HUES64 (cell line): Measurements from ENCODE around the gene TXNRD3.

ENCODE experiments used
- H3K27ac ChIP-seq: 2 replicates; pipeline ENCODE4 v1.7.0; 2013; ENCODE audit warnings: low read depth, low read length, inconsistent platforms
- H3K27me3 ChIP-seq: 2 replicates; pipeline ENCODE4 v1.6.1; 2013; ENCODE audit warnings: mild to moderate bottlenecking, low read length; ENCODE audit not compliant: insufficient read depth
- H3K36me3 ChIP-seq: 2 replicates; pipeline ENCODE4 v1.6.1; 2013; ENCODE audit warnings: mild to moderate bottlenecking, low read length; ENCODE audit not compliant: insufficient read depth
- H3K4me1 ChIP-seq: 2 replicates; pipeline ENCODE4 v1.6.1; 2013; ENCODE audit warnings: mild to moderate bottlenecking, low read length, moderate library complexity; ENCODE audit not compliant: insufficient read depth
- H3K4me3 ChIP-seq: 2 replicates; pipeline ENCODE4 v1.5.1; 2013; ENCODE audit warnings: mild to moderate bottlenecking, low read length, moderate library complexity
- H3K9ac ChIP-seq: 2 replicates; pipeline ENCODE4 v1.6.1; 2013; ENCODE audit warnings: mild to moderate bottlenecking, low read depth, low read length
- H3K9me3 ChIP-seq: 2 replicates; pipeline ENCODE4 v1.6.1; 2013; ENCODE audit warnings: low read depth, low read length; ENCODE audit not compliant: insufficient read depth
- WGBS: fragments of 150-250, 120-280 bp; methylation state at CpG from one replicate; pipeline ENCODE4 v1.1.7; 2013; ENCODE audit warnings: missing lambda C conversion rate; 5-methylcytosine and 5-hydroxymethylcytosine counted together

The TXNRD3 gene

DNA sequence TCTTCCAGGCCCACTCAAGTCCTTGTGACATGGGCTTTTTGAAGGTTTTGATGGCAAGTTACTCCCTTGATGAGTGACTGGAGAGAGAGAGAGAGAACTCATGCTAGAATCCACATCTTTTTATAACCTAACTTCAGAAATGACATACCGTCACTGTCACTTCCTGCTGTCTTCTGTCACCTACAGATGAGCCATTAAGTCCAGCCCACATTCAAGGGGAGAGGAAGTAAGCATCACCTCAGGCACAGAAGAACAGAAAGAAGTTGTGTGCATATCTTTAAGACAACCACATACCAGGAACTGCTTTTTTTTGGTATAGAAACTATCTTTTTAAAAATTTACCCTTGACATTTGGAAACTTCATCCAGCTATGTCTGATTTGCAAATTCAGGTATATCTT, 16.6 kb upstream of the TXNRD3 start:
- Histone ChIP-seq H3K4me1 (no peaks in the 10 kb centered on the region), H3K27me3 (0 out of 2 replicates have a peak, but pooled peaks cover 1% of the 10 kb centered on the region), H3K36me3 (no peaks in the 10 kb centered on the region), H3K9ac (no peak overlapping the region), H3K27ac (no peak overlapping the region), H3K9me3 (peaks cover 12% of the 10 kb centered on the region), H3K4me3 (no peak overlapping the region)
- 58% methylated on average over 1 of the region's 1 CpG for WGBS

DNA sequence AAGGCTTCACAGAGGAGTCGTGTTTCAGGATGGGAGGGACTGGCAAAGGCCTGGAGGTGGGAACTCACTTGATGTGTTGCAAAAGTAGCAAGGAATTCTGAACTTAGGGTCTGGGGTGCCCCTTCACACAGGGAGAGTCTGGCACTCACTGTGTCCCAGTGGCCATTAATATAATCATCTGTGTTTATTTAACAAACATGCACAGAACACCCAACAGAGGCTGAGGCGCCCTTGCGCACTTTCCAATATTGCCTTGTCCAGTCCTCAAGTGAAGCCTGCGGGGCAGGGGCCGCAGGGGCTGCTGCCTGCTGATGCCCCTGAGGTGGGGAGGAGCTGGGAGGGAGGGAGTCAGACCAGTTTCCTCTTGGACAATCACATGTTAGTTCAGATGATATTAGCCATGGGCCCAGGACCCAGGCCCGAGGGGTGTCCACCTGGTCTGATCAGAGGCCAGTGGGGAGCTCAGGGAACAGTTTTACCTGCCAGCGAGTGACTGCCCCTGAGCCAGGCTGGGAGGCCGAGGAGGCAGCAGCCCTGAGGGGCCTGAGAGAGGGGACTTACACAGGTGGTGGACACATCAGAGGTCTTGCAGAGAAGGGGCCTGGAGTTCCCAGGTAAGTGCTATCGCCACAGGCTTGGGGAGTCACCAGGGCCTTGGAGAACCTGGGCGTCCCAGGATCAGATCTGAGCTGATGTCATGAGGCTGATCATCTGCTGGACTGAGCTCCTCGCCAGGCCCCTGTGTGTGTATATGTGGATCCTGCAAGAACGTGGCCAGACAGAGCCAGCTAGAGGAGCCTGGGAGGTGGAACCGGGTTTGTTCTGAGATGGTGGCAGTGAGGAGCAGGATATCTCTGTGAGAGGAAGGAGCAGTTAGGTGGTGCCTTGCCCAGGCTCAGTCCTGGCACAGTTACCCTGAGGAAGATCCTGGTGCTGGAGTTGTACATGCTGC, 13.8 kb upstream of the TXNRD3 start:
- no peaks in the 10 kb centered on the region for H3K27me3 ChIP-seq
- H3K9ac ChIP-seq: no peak overlapping the region
- H3K9me3 ChIP-seq: peaks cover 2% of the 10 kb centered on the region
- H3K36me3 ChIP-seq: no peaks in the 10 kb centered on the region
- no peaks in the 10 kb centered on the region for H3K4me1 ChIP-seq
- H3K4me3 ChIP-seq: no peak overlapping the region
- whole genome bisulfite sequencing: 91% methylated on average over 13 of the region's 13 CpGs
- H3K27ac ChIP-seq: no peak overlapping the region

DNA sequence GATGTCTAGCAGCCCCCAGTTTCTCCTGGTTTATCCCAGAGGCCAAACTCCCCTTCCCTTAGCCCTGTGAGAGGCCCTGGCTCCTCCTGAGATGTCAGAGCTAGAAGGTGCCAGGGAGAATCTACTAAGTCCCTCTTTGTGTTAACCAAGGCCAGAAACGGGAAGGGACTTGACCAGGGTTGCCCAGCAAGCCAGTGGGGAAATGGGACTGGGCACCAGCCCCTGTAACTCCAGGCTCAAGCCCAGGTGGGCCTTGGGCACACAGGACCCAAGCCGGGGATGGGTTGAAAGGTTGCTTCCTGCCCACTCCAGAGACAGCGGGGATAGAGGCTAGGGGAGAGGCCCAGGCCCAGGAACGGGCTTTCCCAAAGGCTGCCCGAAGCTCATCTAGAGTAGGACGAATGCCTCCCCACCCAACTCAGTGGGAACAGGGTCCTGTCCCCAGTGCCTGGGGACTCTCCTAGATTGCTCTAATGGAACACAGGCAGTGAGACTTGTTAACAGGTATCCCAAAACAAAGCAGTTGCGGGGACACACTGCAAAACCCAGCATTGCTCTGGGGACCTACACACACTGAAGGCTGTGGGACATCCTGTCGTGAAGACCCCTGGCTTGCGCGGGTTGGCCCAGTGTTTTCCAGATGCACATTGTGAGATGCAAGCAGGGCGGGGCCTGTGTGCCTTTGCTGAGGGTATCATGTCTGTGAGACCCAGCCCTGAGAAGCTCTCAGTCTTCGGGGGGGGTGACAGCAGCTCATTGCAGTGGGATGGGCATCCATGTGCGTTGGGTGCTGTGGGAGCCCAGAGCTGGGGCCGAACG, 12.9 kb upstream of the TXNRD3 start:
- WGBS: 88% methylated on average over 15 of the region's 15 CpGs
- Histone ChIP-seq H3K36me3 (no peaks in the 10 kb centered on the region), H3K27ac (no peak overlapping the region), H3K9me3 (no peaks in the 10 kb centered on the region), H3K4me3 (no peak overlapping the region), H3K9ac (no peak overlapping the region), H3K27me3 (no peaks in the 10 kb centered on the region), H3K4me1 (no peaks in the 10 kb centered on the region)

DNA sequence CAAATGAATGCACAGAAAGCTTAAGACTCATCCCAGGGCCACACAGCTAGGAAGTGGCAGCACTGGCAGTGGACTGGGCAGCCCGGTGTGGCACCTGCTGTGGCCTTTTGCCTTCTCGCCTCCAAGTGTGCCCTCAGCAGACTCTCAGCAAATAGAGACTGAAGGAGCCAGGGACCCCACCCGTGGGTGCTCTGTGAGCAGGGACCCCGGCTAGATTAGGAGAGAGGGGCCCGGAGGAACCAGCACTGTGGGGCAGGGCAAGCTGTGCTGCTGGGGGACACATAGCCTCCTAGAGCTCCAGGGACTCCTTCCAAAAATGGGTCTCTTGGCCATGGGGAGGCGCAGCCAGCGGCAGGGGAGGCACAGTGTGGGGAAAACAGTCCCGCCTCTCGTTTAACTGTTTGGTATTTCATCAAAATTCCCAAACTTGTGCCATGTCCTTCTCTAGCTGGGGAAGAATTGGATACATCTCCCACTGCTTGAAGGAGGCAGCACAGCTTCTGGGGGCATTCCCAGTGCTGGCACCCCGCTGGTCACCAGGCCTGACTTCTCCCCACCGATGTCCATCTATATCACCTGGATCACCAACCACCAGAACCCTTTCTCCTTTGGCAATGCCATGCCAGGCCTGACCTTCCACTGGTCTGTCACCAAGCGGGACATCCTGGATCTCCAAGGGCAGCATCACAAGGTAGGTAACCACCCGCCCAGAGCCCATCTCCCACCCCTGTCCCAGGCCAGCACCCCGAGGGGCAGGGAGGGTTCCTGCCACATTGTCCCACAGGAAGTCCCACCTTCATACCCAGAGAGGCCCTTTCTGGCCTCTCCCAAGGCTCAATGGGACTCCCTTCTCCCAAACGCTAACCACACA, 12.0 kb upstream of the TXNRD3 start:
- no peaks in the 10 kb centered on the region for H3K36me3 ChIP-seq
- no peaks in the 10 kb centered on the region for H3K9me3 ChIP-seq
- no peak overlapping the region for H3K9ac ChIP-seq
- no peaks in the 10 kb centered on the region for H3K27me3 ChIP-seq
- WGBS: 95% methylated on average over 15 of the region's 15 CpGs
- H3K27ac ChIP-seq: no peak overlapping the region
- H3K4me3 ChIP-seq: no peak overlapping the region
- H3K4me1 ChIP-seq: no peaks in the 10 kb centered on the region

DNA sequence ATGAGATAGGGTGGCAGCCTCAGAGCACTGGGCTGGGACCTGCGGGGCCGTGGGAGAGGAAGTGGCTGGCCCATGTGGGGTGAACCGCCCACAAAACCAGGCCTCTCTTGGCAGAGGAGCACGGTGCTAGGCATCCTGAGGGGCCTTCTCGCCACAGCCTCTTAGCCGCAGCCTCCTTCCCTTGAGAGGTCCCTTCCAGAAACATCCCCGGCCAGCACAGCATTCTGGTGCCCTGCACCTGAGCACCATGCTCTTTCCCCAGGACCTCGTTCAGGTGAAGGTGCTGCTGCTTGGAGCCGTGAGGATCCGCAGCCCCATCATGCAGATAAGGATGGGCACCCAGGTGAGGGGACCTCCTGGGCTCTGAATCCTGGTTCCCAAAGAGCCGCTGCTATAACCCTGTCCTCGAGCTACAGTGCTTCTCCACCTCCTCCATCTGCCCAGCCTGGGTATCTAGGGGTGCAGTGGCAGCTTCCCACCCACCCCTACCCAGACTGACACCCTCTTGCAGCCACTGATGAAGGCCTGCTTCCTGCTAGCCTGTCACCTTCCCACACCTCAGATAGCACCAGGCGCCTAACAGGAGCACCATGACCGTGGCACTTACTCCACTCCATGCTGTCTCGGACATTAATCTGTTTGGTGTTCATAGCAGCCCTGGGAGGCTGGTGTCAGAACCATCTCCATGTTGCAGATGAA, 11.2 kb upstream of the TXNRD3 start:
- Histone ChIP-seq H3K36me3 (no peaks in the 10 kb centered on the region), H3K9ac (no peak overlapping the region), H3K4me3 (no peak overlapping the region), H3K27me3 (no peaks in the 10 kb centered on the region), H3K9me3 (no peaks in the 10 kb centered on the region), H3K27ac (no peak overlapping the region), H3K4me1 (no peaks in the 10 kb centered on the region)
- 93% methylated on average over 15 of the region's 15 CpGs for WGBS

DNA sequence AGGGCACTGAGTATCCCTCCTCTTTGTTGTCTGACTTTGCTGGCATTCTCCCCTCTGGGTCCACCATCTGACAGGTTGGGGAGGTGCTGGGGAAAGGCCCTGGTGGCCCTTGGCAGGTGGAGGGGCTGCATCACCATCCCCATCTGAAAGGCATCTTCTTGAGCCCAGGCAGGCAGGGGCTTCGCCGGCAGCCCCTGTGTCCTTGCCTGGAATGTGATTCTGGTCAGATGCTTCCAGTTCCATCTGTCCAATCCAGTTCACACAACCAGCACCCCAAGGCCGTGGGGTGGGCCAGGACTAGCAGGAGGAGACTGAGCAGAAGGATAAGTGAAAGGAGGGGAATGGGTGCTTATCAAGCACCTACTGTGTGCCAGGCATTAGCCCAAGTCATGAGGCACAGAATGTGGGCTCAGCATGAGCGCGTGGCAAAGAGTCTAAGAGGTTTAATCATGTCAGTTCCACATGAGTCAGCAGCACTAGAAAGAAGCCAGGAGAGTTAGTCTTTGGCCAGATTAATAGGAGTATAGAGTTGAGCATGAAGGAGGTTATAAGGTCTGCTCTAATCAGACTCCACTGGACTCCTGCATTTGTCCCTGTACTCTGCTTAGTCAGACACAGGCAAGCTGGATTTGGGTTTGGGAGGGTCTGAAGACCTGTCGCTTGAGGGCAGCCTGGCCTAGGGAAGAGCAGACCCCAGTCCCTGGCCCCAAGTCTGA, 10.5 kb upstream of the TXNRD3 start:
- H3K36me3 ChIP-seq: no peaks in the 10 kb centered on the region
- no peaks in the 10 kb centered on the region for H3K27me3 ChIP-seq
- no peak overlapping the region for H3K9ac ChIP-seq
- H3K9me3 ChIP-seq: no peaks in the 10 kb centered on the region
- no peaks in the 10 kb centered on the region for H3K4me1 ChIP-seq
- no peak overlapping the region for H3K27ac ChIP-seq
- H3K4me3 ChIP-seq: no peak overlapping the region
- 91% methylated on average over 6 of the region's 6 CpGs for WGBS

DNA sequence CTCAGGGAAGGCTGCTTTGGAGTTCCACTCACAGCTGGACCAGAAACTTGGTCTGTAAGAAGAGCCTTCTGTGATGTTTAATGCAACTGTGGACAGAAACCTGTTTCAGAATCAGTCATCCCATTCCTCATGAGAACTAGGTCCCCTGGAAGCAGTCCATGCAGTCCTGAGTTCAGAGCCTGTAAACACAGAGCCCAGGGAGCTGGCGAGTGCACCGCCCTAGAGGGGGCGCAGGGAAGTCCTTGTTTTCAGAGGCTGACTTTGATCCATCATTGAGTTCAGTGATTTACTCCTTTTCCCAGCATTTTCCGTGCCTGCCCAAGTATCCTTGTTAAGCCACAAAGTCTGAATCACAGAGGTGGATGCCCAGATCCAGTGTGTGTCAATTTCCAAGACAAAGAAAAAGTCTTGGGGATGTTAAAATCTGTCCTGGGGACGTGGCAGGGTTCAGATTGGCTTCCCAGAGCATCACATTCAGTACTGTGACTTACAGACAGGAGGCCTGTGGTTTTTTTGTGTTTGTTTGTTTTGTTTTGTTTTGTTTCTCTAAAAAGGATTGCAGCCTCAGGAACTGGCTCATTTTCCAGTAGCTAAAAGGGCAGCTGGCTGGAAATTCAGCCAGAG, 9.8 kb upstream of the TXNRD3 start:
- Histone ChIP-seq H3K27ac (no peak overlapping the region), H3K4me3 (no peak overlapping the region), H3K36me3 (no peaks in the 10 kb centered on the region), H3K27me3 (no peaks in the 10 kb centered on the region), H3K9me3 (no peaks in the 10 kb centered on the region), H3K9ac (no peak overlapping the region), H3K4me1 (no peaks in the 10 kb centered on the region)
- 66% methylated on average over 5 of the region's 5 CpGs for WGBS

GRCh38 chr3:126663750-126664149, 8.8 kb upstream of the TXNRD3 start:
- WGBS: 85% methylated on average over 8 of the region's 8 CpGs
- no peaks in the 10 kb centered on the region for H3K27me3 ChIP-seq

GRCh38 chr3:126663257-126663656, 8.3 kb upstream of the TXNRD3 start:
- H3K27ac ChIP-seq: no peak overlapping the region
- no peaks in the 10 kb centered on the region for H3K9me3 ChIP-seq
- no peak overlapping the region for H3K9ac ChIP-seq
- H3K27me3 ChIP-seq: no peaks in the 10 kb centered on the region
- H3K36me3 ChIP-seq: no peaks in the 10 kb centered on the region
- 88% methylated on average over 4 of the region's 4 CpGs for WGBS
- H3K4me3 ChIP-seq: no peak overlapping the region
- no peaks in the 10 kb centered on the region for H3K4me1 ChIP-seq

More at GRCh38 chr3:126663750-126664149, 8.8 kb upstream of the TXNRD3 start:
- no peaks in the 10 kb centered on the region for H3K9me3 ChIP-seq
- no peaks in the 10 kb centered on the region for H3K4me1 ChIP-seq
- H3K9ac ChIP-seq: no peak overlapping the region
- H3K27ac ChIP-seq: no peak overlapping the region
- H3K4me3 ChIP-seq: no peak overlapping the region
- no peaks in the 10 kb centered on the region for H3K36me3 ChIP-seq
